HG03571 (cell line): ENCODE results near the gene HIVEP1.

Experiments
- ATAC-seq: cut with Tn5 transposase; IDR thresholded peaks from one replicate; pipeline ENCODE4 v1.9.1; 2021; ENCODE audit not compliant: unreplicated experiment

Gene HIVEP1

GRCh38 chr6:12012038-12012557, at the start of gene HIVEP1:
Gene HIVEP1, plus strand, starts transcription at chr6:12012312. Its CDS starts 3,317 bp downstream, at chr6:12015629.
- ATAC-seq = peak; percentile 0

DNA sequence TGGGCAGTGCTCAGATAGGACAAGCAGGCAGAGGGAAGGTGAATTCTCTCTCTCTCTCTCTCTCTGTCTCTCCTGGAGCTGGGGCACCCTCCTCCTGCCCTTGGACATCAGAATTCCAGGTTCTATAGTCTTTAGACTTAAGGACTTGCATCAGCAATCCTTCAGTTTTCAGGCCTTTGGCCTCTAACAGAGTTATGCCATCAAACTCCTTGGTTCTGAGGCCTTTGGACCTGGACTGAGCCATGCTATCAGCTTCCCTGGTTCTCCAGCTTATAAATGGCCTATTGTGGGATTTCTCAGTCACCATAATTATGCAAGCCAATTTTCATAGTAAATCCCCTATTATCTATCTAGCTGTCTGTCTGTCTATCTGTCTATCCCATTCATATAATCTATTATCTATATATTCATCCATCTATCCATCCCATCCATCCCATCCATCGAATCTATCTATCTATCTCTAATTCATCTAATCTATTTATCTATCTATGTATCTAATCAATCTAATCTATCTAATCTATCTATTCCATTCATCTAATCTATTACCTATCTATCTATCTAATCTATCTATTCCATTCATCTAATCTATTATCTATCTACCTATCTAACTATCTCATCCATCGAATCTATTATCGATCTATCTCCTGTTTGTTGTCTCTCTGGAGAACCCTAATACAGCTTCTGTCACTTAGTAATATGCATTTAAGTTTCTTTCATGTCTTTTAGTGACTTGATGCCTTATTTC, 48.2 kb upstream of the HIVEP1 start:
- ATAC-seq = no peak

DNA sequence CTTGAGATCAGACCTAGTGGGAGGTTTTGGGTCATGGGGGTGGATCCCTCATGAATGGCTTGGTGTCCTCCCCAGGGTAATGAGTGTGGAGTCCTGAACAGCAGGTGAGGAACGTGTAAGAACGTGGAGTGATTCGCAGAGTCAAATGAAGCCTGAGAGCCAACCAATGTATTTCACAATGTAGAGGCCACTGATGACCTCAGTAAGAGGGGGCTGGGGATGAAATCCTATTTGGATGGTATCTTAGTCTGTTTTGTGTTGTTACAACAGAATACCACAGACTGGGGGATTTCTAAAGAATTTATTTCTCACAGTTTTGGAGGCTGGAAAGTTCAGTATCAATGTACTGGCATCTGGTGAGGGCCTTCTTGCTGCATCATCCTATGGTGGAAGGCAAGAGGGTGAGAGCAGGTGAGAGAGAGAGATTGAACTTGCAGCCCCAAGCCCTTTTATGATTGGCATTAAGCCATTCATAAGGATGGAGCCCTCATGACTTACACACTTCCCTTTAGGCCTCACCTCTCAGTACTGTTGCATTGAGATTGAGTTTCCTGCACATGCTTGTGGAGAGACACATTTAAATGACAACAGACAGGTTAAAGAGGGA, 47.3 kb upstream of the HIVEP1 start:
- ATAC-seq = no peak

- ATAC-seq = no peak
These were observed 46.6 kb upstream of the HIVEP1 start for GRCh38 chr6:11965499-11965898.

DNA sequence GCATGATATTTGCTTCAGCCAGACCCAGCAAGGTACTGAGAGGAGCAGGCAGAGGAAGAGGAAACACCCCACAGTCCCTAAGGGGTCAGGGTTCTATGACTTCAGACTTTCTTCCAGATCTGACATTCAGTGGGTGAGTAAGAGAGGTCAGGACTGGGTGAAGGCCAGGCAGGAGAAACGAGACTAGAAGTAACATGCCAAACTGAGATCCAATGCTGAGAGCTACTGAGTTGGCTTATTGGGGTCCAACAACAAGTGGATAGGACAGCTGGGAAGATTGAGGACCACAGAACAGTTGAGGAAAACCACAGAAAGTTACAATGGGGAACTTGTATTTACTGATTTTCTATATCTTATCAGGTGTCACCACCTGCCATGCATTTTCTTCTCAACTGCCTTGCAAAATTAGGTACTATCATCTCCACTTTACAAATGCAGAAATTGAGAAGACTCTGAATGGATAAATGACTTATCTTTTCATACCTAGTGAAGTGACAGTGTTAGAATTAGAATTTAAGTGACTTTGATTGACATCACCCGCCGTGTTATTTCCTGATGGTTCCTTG, 43.8 kb upstream of the HIVEP1 start:
- peak; percentile 72 for ATAC-seq

- ATAC-seq = no peak
These were observed 43.0 kb upstream of the HIVEP1 start for GRCh38 chr6:11969092-11969491.

GRCh38 chr6:11970114-11970513, 42.0 kb upstream of the HIVEP1 start:
- ATAC-seq = no peak

GRCh38 chr6:11971154-11971553, 41.0 kb upstream of the HIVEP1 start:
- ATAC-seq = no peak

- ATAC-seq = no peak
These were observed 39.8 kb upstream of the HIVEP1 start for GRCh38 chr6:11972270-11972669.

- no peak for ATAC-seq
These were observed 39.3 kb upstream of the HIVEP1 start for GRCh38 chr6:11972806-11973205.

- ATAC-seq = no peak
These were observed 38.9 kb upstream of the HIVEP1 start for GRCh38 chr6:11973238-11973637.

DNA sequence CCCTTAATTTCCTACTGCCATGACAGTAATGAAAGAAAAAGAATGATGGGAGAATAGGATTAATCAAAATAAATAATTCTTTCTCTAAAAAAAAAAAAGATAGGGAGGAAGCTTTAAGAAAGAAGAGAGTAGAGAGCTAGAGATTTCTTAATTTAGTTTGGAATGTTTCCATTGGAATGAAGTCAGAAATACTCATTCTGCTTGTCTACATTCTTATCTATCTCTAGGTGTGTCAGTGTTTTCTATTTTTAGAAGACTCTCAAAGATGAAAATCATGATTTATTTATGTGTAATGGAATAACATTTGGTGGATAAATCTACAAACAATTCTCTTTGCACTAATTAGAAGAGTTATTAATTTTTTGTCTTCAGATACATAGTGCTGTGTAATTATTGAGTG, 38.0 kb upstream of the HIVEP1 start:
- no peak for ATAC-seq

DNA sequence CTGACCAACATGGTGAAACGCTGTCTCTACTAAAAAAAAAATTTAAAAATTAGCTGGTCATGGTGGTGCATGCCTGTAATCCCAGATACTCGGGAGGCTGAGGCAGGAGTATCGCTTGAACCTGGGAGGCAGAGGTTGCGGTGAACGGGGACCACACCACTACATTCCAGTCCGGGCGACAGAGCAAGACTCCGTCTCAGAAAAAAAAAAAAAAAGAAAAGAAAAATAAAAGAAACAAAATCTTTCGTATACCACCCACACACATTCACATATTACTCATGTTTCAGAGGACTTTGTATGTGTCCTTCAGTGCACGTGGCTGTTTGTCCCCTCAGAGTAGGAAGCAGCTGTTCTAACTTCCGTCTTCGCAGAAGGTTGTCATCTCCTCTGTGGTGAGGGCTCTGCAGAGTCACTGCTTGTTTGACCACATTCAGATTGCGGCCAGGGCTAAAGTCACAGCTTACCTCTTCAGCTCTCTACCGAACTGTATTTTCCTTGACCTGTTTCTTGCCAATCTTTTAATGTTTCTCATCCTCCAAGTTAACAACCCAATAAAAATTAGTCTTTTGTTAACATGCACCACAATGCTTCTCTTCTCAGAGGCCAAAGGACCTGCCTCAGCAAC, 36.6 kb upstream of the HIVEP1 start:
- ATAC-seq = peak; percentile 84

DNA sequence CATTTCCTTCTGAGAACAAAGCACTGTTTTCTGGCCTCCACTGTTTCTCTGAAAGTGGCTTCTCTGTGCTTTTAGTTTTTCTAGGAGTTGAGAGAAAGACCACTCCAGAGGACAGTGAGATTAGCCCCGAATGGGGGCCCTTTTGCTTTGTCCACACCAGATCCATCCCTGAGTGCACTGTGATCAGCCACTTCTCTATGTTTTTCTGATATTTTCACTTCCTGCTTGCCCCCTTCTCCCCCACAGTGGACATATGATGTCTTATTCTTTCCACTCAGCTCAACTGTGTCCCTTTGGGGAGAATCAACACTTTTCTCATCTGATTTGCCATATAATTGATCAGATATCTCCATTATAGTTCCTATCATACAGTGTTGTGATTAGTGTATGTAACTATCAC, 35.6 kb upstream of the HIVEP1 start:
- no peak for ATAC-seq

DNA sequence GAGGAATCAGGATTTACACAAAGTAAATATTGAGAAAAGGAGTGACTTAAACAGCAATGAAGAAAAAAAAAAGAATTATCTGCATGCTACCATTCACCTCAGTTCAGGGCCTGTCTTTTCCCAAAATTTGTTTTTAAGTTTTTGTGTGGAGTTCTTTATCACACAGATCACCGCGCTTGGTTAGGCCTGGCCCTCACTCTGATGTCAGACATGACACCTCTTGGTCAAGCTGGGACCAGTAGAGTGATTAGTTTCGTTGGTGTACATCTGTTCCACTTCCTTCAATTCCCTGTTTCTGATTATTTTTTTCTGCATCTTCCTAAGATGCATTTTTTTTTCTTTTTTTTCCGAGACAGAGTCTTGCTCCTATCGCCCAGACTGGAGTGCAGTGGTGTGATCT, 34.9 kb upstream of the HIVEP1 start:
- ATAC-seq = no peak

DNA sequence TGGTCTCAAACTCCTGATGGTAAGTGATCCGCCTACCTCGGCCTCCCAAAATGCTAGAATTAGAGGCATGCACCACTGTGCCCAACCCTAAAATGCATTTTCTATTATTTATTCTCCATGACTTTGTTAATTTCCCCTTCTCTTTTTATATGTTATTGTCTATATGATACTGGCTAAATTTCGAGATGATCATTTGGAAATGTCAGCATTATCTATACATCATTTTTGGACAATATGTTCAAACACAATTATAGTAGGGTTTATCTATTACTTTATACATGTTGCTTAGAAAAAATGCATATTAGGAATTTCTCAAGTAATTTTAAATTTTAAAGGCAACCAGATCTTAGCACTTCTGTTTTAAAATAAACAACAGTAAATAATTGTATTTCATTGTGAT, 34.4 kb upstream of the HIVEP1 start:
- ATAC-seq = no peak

DNA sequence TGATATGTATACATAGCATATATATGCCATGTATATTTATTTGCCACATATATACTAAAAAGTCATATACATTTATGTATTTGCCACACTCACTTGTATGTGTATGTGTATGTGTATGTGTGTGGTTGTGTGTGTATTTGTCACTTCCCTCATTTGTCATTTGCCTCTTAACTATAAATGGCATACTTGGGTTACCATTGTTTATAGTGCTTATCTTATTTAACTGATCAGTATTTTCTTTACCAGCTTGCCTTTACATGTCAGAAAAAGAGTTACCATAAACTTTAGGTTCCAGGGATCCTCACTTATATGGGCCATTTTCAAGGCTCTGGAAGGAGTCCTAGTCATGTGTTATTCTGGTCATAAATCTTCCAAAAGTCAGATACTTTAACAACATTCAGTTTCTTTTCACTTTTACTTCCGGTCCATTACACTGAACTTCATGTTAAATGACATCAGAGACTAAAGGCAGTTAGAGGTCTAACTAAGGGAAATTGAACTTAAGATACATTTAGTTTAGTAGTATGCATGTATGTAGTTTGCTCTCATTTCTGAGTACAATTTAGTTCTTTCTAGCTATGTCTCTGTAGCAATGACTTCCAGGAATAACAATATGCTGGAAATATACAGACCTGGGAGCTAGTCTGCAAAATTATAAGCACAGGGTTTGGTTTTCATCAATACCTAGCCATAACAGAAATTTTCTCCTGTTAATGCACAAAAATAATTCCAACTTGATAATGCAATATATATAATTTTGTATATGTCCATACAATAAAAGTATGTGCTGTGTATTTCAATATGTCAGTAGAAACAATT, 33.7 kb upstream of the HIVEP1 start:
- ATAC-seq = no peak

DNA sequence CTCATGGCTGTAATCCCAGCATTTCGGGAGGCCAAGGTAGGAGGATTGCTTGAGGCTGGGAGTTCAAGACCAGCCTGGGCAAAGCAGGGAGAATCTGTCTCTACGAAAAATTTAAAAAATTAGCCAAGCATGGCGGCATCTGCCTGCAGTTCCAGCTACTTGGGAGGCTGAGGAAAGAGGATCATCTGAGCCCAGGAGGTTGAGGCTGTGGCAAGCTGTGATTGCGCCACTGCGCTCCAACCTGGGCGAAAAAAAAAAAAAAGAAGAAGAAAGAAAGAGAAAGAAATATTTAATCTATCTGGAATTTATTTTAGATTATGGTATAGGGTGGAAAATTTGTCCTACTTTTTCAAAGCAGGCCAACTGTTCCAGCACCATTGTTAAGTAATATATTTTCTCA, 32.2 kb upstream of the HIVEP1 start:
- ATAC-seq = no peak

DNA sequence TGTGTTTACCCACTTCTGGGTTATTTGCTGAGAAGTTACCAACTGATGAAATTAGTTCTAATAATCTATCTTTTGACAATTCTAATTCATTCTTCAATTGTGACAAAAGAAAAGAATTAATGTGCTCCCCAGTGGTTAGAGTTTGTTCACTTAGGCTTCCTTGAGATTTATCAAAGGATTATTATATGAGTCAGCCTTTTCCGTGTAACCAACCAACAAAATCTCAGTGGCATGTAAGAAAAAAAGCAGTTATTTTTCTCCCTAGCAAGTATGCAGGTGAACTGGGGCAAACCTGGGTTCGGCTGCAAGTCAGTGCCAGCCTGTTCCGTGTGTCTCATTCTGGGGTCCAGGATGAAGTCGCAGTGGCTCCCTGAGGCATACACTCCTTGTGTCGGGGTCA, 28.8 kb upstream of the HIVEP1 start:
- no peak for ATAC-seq

- ATAC-seq = no peak
These were observed 24.7 kb upstream of the HIVEP1 start for GRCh38 chr6:11987386-11987785.

DNA sequence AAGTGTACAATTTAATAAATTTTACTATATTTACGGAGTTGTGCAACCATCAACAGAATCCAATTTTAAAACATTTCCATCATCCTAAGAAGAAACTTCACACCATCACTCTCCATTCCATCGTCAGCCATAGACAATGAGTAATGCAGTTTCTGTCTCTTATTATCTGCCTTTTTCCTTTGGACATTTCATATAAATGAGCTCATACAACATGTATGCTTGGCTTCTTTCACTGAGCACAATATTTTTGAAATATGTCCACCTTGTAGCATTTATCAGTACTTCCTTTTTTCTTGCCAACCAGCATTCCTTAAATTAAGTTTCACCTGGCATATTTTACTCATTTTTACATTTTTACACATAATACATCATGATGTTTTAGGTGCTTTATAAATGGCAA, 22.7 kb upstream of the HIVEP1 start:
- no peak for ATAC-seq
